HG02678 (cell line): Measurements from ENCODE around the gene EPHA2.
"Not testable (repeated sequence)": the region's sequence is repeated elsewhere in the genome, so short reads cannot be mapped to it uniquely, and the experiment has no call there.

ENCODE experiments used
- ATAC-seq: cut with Tn5 transposase; IDR thresholded peaks from one replicate; pipeline ENCODE4 v1.9.1; 2021; ENCODE audit warnings: mild to moderate bottlenecking, moderate library complexity; ENCODE audit not compliant: unreplicated experiment

Gene EPHA2

DNA sequence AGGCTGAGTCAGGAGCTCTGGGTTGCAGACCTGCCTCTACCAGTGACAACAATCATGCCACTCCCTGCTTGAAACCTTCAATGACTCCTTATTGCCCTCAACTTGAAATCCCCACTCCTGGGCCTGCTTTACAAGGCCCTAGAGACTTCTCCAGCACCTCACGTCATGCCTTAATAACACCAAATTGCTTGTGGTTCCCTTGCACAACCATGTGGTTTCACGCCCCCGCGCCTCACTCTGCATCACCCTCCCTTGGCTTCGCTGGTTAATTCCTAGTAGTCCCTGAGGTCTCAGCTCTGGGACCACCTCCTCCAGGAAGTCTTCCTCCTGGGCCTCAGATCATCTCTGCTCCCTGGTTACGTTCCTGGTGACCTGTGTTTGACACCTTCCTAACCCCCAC is 33.0 kb downstream of the EPHA2 start:
- ATAC-seq: no peak

DNA sequence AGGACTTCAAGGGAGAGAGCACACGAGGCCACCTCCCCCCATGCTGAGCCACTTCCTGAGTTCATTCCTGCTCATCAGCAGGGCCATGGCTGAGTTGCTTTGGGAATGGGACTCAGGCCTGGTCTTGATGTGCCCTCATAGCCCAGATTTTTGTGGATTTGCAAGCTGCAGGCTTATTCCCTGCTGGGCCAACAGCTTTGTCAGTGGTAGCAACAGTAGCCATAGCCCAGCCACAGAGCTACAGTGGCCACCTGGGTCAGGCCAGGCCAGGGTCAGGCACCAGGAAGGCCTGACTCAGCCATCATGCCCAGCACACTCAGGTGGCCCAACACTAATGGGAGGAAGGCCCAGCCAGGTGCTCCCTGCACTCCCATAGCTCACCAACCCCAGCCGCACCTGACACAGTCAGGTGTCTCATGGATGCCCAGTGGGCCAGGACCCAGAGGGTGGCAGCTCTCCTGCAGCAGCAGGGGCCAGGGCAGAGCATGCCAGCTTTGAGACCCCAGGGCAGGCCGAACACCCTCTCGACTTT is 33.5 kb downstream of the EPHA2 start:
- no peak for ATAC-seq

DNA sequence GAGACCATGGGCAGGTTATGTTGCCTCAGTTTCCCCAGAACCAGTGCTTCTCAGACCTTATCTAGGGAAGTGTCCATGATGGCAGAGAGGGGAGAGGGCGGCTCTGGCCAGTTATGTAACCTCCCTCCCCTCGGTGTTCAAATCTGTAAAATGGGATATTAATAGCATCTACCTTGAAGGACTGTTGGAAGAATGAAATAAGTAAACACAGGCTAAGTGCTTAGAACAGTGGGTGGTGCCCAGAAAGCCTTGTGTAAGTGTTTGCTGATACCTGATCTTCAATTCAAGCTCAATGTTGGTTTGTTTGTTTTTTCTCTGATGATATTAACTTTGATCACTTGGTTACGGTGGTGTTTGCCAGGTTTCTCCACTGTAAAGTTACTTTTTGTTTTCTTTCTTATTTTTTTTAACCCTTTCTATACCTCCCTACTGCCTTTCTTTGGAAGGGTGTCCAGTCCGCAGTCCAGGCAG is 34.9 kb downstream of the EPHA2 start:
- ATAC-seq: no peak

DNA sequence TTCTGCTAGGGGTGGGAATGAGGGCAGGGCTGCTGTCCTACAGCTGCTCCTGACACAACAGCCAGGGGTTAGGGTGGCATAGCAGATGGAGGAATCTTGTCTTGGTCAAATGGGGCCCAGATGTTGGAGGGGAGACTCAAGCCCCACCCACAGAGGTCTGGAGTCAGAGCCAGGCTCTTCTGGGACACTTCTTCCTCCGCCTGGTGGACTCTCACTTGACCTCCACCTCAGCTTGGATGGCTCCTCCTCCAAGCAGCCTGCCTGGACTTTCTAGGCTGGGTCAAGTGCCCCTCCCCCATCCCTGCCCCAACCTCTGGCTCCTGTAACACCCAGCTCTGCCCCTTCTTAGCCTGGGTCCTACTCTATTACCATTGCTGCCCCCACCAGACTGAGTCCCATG is 35.5 kb downstream of the EPHA2 start:
- ATAC-seq: no peak

DNA sequence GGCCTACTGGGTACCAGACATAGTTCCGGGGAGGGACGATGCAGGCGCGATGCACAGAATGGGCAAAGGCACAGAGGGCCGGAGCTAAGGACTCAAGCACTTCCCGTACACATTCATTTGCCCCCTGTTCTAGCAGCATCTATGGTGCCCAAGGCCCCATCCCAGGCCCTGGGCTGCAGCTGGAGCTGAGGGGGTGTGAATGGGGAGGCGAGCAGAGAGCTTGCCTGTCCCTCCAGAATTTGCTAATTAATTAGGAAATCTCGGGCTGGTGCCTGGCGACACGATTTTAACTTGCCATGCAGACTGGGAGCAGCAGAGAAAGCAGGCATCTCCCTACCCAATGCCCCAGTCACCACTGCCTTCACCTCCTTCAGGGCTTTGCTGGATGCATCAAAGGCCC is 35.9 kb downstream of the EPHA2 start:
- ATAC-seq: no peak

DNA sequence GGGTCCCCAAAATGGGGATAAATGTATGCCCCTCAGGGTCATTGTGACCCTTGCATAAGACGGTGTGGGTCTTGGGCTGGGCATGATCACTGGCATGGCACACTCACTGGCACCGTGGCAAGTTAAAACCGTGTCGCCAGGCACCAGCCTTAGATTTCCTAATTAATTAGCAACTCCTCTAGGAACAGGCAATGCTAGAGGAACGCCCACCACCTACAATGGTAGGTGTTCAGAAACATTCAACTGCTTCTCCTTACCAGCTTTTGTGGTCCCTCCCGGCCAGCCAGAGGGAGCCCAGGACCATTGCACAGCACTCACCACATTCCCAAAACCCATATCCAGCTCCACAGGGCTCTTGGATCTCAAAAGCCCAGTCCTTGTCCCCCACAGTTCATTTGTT is 36.4 kb downstream of the EPHA2 start:
- ATAC-seq: no peak

DNA sequence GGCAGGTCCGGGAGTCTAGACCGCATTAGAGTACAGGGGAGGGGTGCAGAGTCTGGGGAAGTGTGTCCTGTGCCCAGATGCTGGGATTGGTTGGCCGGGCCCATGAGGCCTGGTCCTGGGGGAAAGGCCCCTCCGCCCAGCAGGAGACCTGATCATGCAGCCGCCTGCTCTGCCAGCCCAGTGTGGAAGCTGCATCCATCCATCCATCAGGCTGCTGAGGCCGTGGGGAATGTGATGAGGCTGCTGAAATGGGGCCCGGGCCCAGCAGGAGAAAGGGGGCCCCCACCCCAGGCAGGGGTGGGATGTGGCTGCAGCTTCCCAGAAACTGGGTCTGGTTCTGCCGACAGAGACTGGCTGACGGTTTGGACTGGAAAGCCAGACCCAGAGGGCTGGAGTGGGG is 37.2 kb downstream of the EPHA2 start:
- no peak for ATAC-seq

DNA sequence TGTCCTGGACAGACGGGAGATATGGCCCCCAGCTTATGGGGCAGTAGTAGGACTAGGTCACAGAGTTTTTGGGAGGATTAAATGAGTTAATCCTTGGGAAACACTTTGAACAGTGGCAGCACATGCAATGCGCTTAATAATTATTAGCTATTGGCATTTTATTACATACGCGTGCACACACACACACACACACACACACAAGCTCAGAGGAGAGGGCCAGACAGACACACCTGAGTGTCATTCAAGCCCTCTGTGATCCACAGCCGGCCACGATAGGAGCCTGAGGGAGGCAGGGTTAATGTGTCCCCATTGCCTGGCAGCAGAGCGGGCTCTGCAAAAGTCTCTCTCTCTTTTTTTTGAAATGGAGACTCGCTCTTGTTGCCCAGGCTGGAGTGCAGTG is 37.9 kb downstream of the EPHA2 start:
- no peak for ATAC-seq

DNA sequence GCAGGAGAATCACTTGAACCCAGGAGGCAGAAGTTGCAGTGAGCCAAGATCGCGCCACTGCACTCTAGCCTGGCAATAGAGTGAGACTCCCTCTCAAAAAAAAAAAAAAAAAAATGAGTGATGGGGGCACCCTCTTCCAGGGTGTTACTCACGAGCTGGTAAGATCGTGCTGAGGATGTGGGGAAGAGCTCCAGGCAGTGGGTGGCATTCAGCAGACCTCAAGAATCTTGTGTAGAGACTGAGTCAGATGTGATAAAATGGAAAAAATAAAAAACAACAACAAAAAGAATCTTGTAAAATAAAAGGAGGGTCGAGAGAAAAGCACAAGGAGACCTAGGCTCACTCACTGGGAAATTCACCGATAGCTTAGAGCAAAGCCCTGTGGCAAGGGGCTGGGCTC is 38.5 kb downstream of the EPHA2 start:
- no peak for ATAC-seq

DNA sequence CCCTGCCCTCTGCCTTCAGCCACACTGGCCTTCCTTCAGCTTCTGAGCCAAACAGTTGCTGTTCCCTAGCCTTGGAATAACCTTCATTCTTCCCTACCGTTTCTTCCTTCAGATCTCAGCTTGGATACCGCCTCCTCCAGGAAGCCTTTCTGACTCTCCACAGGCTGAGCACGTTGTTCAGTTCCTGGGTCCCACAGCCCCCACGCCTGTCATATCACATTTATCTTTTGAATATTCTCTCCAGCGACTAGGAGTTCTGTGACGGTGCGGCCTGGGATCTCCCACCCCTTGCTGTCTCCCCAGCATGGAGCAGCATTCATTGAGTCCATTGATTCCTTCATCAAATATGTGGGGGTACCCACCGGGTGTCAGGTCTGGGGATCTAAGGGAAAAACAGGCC is 39.2 kb downstream of the EPHA2 start:
- ATAC-seq: no peak

DNA sequence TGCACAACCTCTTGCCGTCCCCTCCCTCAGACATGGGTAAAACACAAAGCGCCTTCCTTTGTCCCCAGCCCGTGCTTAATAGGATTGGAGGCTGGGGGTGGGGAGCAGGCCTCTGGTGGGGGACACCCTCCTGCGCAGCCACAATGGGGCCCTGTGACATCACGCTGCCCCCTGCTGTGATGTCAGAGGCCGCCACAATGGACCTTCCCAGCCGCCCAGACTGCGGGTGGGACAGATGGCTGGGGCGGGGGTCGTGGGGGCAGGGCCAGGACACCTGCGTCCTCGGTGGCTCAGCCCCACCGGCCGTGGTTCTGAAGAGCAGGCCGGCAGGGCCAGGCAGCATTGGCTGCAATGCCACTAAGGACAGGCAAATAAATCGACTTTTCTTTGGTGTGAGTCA is 39.9 kb downstream of the EPHA2 start:
- no peak for ATAC-seq

DNA sequence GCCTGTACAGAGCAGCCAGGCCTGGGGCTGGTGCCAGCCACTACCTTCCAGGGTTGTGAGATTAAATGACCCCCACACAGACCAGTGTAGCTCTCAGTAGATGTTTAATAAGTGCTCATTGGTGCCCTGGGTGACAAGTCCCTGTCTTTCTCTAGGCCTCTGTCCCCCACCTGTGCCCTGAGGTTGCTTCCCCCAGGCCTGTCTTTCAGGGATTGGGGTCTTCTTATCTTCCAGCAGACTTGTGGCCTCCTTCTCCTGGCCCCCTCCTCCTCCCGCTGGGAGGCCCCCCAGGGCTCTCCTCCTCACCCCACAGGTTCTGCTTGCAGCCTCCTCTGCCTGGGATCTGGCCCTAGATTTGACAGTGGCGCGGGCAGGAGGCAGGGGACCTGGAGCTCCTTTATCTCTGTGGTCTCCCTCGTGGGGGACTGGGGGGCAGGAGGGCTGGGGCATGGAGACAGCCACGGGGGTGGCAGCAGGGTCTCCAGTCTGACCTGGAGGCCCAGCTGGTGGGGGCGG is 40.3 kb downstream of the EPHA2 start:
- no peak for ATAC-seq

DNA sequence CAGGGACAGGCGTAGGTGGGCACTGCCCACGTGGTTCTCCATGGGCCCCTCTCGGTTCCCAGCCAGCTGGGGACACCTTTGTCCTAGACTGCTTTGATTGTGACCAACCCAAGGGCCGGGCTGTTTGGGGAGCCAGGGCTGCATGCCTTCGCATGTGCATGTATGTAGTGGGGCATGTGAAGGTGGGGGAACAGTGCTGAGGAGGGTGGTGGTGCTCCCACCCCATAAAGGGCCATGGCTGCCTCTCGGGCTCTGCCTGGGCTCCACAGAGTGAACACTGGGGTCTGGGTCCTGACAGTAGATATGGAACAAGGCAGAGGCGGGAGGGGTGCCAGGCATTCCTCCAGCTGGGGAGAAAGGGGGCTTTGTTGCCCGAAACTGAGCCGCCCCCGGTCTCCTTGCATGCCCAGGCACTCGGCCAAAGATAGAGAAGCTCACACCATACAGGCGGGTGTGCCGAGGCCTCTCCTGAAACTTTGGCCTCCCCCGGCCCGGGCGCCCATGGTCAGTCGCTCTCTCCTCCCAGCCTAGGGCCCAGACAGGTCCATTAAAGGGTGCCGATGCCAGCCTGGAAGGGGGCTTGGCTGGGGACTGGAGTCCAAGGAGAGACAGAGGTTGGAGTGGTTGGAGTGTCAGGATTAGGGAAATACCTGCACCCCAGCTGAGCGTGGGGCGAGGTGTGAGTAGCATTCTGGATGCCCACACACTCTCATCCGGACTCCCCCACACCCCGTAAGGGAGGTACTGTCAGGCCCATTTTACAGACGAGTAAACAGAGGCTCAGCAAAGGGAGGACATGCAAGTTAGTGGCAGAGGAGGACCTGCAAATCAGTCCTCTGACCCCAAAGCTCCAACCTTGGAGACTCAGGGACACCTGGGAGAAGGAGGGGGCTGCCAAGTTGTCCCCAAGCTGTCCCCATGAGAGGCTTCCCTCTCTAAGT is 41.1 kb downstream of the EPHA2 start:
- ATAC-seq: no peak

DNA sequence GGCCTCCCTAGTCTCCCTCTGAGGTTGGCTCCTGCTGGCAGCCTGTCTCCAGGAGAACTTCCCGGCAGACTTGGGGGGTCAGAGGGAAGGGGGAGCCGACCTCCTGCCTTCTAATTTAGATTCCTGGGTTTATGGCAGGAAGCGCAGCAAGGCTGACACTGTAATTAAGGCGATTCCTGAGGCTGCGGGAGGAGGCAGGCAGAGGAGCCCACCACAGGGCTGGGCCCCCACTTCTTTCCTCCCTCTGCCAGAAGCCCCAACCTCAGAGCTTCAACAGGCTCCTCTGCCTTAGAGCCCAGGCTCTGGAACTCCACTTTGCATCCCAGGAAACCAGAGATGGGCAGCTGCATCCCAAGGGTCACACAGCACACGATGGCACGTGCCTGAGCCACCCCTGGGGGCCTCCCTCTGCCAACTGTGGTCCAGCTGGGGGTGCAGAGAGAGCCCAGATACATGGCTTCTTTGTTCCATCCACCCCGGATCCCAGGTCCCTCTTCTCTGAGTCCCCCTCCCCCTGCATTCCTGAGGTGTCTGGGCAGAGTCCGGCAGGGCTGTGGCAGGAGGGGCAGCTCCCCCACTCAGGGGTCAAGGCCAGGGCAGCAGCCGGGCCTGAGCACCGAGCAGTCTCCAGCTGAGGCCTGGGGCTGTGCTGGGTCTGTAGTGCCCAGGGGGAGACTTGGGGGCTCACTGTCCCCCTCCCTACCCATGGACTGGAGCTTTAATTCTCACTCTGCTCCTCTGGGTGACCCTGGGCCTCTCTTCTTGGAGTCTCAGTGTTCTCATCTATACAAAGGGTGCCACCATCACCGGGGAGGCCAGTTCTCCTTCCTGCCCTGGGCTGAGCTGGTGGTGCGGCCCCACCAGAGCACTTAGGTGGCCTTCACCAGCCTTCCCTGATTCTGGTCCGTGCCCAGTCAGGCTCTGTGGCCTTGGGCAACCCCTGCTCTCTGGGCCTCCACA is 43.0 kb downstream of the EPHA2 start:
- no peak for ATAC-seq

DNA sequence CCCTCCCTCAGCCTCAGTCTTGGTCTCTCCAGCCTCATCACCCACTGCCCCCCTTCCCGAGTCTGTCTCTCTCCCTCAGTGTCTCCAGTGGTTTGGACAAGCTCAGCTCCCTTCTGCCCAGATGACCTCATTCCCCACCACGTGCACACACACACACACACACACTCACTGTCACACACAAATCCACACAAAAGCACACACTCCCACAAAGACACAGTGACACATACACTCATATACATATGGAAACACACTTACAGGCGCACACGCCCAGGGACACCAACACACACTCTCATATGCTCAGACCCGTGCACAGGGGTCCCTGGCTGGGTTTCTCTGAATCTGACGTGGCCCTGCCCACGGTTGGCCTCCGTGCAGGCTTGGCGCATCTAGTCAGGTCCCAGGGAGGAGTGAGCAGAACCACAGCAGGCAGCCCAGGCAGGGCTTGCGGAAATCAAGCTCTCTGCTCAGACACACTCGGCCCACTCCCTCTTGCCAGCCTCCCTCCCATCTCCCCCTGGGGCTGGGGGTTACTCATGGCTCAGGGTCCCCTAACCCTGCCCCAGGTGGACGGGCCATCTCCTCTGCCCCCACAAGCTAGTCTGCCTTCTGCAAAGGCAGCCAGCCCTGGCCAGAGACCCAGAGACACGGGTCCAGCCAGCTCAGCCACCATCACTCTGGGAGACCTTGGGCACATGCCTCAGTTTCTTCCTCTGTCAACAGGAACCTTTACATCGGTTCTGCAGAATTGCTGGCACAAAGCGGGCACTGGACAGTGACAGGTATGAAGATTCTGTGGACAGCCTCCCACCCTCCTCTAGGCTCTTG is 43.9 kb downstream of the EPHA2 start:
- no peak for ATAC-seq

DNA sequence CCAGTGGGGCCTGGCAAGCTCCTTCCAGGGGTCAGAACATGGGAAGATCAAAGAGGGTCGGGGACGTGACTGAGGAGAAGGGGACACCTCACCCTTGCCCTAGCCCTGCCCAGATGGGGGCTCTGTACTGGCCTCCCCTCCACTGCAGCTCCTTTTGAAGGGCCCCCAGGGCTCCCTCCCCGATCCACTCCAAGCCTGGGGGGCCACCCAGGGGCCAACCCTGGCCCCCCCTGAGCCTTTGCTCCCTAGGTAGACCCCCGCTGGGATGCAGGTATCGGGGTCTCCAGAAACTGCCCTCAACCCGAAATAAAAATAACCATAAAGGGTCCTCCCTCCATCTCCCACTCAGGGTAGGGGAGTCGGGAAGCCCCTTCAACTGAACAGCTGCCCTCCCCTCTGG is 45.0 kb downstream of the EPHA2 start:
- no peak for ATAC-seq

DNA sequence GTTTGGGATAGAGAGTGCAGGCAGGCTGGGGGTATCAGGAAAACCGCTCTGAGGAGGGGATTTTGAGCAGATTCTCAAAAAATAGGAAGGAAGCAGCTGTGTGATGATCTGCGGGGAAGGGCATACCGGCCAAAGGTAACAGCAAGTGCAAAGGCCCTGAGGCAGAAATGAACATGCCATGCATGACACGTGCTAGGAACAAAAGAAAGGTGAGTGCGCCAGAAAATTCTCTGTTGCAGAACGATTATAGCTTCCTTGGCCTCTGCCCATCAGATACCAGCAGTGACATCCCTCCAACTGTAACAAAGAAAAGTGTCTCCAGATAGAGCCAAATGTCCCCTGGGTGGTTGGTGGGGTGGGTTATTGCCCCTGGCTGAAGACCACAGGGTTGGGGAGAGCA is 45.4 kb downstream of the EPHA2 start:
- ATAC-seq: no peak

DNA sequence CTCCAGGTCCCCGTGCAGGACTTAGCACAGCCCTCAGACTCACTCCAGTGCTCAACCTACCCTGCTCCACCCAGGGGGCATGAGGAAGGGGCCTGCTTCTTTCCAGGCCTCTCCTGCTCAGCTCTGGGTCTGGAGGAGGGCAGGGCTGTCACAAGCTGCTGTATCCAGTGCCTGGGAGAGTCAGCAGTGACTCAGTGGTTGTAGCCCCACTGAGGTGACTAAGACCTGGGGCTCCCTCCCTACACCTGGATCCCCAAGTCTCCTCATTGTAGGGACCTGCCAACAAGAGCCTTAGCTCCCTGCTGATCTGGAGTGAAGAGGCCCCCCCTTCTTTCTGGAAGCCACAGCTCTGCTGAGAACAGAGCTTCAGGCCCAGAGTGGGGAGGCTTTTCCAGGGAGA is 46.3 kb downstream of the EPHA2 start:
- no peak for ATAC-seq

DNA sequence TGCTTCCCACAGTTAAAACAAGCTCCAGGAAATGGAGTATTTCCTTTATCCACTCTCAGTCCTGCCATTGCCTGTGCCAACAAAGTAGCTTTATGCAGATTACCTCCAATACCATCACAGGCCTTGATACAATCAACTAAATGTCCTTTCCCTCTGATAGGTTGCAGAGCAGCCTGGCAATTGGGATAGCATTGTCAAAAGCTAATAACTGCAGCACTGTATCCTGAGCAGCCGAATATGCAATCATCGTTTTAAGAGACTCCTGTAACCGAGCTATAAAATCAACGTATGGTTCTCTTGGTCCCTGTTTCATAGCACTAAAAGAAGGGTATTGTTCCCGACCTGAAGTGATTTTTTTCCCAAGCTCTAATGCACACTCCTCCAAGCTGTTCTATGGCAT is 48.8 kb downstream of the EPHA2 start:
- not testable (repeated sequence) for ATAC-seq

DNA sequence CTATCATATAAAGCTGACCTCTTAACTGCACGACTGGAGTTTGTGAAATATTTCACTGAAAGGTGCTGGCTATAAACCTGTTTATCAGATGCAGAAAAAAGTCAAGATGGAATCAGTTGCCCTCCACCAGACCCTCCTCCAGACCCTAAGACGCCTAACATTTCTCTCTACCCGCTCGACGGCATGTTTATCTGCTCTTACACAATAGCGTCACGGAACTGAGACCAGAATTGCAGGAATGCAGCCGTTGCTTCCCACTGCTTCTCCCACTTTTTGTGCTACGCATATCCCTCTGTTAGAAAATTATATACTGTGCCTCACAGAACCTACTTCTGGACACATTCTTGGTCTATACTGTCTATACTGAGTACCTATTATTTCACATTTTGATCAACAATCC is 54.2 kb downstream of the EPHA2 start:
- ATAC-seq: no peak
